H7 (cell line): ENCODE data around the gene PGA5. TPM values are rescaled to one million over a fixed set of nuclear protein-coding genes. Genes with fewer than 3 reads are reported as not detected.

Experiments
- DNase-seq: peaks from one replicate; pipeline ENCODE4 v3.0.0; 2012
- H3K27me3 ChIP-seq: 2 replicates; pipeline ENCODE4 v1.6.0; 2011; ENCODE audit warnings: mild to moderate bottlenecking, low read length; ENCODE audit not compliant: control insufficient read depth, insufficient read depth
- H3K36me3 ChIP-seq: replicated peaks from 2 replicates; pipeline ENCODE4 v1.5.1; 2011; ENCODE audit warnings: low read length; ENCODE audit not compliant: control insufficient read depth, insufficient read depth
- H3K4me3 ChIP-seq: 2 replicates; pipeline ENCODE4 v1.5.1; 2011; ENCODE audit warnings: low read depth, mild to moderate bottlenecking, control low read depth, low read length, moderate library complexity; ENCODE audit not compliant: insufficient read depth
- total RNA-seq: library from RNA; depleted of rRNA; stranded (reverse); fragments of >200 nt; shearing (Covaris generic); gene quantifications from 2 replicates; pipeline ENCODE4 v1.2.3, GENCODE V29; 2014; rRNA removed

The PGA5 gene
- total RNA-seq, 1 experiment from 2014 or later = 0.69 TPM

DNA sequence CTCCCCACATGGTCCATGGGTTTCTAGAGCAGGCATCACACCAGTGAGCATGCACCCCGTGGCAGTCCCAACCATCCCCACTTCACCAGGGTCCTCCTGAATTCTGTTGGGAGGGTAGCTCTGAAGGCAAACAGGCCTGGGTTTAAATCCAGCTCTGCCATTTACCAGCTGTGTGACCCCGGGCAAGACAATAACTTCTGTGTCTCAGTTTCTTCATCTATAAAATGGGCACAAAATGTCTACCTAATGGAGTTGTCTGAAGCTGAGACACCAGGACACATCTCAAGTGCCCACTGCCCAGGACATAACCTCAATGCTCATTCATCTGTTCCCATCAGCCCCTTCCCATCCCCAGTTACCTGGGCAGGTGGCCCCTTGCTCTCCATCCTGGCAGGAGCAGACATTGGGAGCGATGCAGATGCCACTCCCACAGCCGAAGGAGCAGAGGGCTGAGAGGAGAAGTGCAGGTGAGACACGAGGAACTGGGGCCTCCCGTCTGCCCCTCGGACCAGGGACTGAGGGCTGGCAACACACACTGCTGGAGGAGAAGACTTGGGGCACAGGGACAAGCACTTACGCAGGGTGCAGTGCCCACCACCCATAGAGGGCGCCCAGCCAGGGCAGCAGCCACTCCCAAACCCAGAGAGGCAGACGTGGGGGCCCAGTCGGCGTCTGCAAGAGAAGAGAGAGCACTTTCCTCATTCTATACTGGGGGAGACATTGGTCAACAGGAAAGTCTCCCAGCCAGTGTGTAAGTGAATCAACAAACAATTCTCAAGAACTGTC, 50.1 kb downstream of the PGA5 start:
- Histone ChIP-seq H3K36me3 (peaks cover 2% of the 10 kb centered on the region), H3K27me3 (peaks cover 23% of the 10 kb centered on the region), H3K4me3 (no peak overlapping the region)
- peak; percentile 77 for DNase-seq

DNA sequence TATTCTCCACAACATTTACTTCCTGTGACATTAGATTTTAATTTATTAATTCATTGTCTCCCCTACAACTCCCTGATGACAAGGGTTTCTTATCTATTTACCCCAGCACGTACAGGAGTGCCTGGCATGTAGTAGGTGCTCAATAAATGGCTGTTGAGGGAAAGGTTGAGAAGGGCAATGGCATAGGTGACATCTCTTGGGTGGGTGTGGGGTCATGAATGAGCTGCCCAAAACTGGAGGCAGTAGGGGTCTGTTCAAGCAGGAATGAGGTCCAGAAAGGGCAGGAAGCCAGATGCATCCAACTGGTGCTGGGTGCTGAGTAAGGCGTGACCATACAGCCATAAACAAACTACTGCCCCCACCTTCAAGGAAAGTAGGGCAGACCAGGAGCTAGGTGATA, 51.4 kb downstream of the PGA5 start:
- no peak for DNase-seq
- H3K27me3 ChIP-seq = peaks cover 23% of the 10 kb centered on the region
- H3K4me3 ChIP-seq = no peak overlapping the region
- no peaks in the 10 kb centered on the region; the same call in 1 of the 2 replicates for H3K36me3 ChIP-seq

DNA sequence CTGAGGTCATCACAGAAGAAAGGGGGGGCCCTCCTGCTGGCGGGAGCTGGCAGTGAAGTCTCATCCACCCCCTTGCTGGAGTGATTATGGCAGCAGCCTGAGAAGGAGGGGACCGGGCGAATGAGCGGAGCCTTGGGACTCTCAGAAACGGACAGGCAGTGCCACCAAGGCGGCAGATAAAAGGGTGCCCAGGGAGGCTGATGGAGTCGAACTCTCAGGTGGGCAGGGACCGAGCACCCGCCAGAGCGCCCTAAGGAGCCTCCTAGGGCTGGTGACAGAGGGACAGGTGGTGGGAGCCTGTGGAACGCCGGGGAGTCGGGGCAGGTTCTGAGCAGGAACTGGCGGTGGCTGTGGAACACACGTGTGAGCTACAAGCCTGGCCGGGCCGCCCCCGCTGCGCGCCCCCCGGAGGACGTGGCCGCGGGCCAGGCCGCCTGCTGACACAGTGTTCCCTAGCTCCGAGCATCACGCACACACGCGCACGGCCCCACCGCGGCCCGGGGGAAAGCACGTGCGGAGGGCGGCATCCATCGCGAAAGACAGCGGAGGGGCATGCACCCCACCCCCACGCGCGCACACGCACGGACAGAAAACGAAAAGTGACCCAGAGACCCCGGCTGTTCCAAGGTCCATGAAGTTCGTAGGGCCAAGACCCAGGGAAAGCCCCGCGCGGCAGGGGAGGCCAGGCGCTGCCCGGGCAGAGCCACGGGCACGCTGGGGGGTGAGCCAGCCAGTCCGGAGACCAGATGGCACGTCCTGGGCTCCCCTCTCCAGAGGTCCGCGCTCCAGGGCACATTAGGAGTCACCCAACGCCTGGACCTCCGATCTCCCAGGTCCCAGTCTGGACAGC, 53.1 kb downstream of the PGA5 start:
- peak; percentile 83 for DNase-seq
- Histone ChIP-seq H3K4me3 (peak overlapping the region; percentile 69), H3K27me3 (peaks cover 23% of the 10 kb centered on the region), H3K36me3 (peaks cover 1% of the 10 kb centered on the region; the same call in 1 of the 2 replicates)

DNA sequence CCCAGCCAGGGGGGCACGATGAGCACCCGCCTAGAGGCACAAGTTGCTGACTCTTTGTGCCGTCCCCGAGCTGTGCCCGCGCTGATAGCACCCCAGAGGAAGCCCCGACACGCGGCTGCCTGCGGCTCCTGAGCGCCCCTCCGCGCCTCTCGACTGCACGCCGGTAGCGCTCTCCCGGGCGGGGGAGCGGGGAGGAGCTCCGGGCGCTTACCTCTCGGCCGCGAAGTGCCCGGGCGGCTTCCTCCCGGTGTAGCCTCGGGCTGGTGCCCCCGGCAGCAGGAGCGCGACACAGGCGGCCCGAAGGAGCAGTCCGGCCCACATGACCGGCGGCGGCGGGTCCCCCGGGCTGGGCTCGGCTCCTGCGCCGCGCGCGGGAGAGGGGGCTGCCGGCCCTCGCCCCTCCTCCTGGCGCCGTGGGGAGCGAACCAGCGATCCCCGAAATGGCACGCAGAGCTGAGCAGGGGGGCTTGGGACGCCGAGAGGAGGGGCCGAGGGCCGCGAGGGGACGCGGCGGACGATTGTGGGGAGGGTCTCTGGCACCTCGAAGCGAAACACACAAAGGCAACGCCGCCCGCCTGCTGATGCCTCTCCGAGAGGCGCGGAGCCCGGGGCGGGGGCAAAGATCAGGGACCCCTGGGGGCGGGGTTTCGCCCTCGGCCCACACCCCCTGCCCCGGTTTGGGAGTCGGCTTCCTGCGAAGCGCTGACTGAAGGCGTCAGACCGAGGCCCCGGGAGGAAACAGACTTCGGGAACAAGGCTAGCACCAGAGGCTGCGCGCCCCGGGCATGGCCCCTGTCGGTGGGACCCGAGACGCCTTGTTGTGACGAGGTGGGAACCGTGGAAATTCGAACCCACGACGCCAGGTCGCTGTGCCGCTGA, 54.0 kb downstream of the PGA5 start, which contains the start of gene VWCE:
VWCE (minus strand) TSS at position 600 of the 879 bp plus-strand sequence; CDS start at position 321, 279 bp downstream.
- peak within 1 kb of the TSS; percentile 69 for H3K4me3 ChIP-seq
- H3K36me3 ChIP-seq = peaks cover 7% of the 10 kb centered on the region
- peak; percentile 95 for DNase-seq
- peaks cover 23% of the 10 kb centered on the region for H3K27me3 ChIP-seq

DNA sequence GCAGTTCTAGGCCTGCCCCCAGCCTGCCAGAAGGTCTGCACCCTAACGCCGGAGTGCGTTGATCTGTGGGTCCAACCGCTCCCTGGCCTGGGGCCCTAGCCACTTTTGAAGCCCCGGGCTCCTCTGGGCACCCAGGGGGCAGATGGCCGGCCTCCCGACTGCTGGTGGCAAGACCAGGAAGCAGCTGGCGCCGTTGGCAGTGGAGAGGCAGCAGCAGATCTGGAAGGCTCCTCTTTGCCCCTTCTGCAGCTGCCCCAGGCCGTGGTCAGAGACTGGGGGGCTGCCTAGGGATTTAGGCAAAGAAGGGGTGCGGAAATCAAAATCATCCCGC, 54.6 kb downstream of the PGA5 start:
- Histone ChIP-seq H3K4me3 (peak overlapping the region; percentile 69), H3K36me3 (peaks cover 13% of the 10 kb centered on the region), H3K27me3 (peaks cover 23% of the 10 kb centered on the region)
- no peak for DNase-seq

DNA sequence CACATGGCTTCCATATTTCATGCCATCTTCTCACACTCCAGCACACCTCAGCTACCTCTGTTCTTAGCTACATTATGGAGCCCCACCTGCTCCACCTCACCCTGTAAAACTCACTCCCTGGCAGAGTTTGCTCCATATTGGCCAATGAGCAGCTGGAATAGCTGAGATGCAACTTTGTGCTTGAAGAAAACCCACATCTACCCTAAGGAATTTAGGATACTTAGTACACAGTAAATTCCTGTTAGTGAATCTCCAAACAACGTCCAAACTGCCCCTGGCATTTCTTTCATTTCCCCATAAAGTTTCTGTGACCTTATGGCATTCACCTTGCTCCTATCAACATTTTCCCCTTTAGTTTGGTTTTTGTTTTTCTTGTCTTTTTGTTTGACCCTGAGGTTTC, 56.4 kb downstream of the PGA5 start:
- DNase-seq = no peak
- Histone ChIP-seq H3K4me3 (no peak overlapping the region), H3K36me3 (peaks cover 22% of the 10 kb centered on the region)

DNA sequence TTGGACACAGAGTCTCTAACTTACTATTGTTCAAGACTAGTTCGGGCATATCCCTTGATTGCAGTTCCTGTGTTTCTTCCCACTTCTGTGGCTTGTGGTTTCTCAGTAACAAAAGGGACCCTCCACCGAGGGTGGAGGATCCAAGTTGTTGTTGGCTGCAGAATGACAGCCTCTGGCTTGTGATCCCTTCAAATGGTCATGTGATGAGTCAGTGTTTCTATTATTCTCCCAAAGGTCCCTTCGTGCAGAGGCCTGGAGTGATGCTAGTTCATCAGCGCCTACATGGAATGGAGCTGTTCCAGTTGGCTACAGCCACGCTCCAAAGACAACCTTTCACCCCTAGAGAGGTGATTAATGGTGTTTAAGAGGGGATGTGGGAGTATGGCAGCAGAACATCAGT, 56.8 kb downstream of the PGA5 start:
- DNase-seq = no peak
- Histone ChIP-seq H3K27me3 (peaks cover 23% of the 10 kb centered on the region), H3K36me3 (peaks cover 26% of the 10 kb centered on the region), H3K4me3 (no peak overlapping the region)

More for the DNA sequence above, 56.4 kb downstream of the PGA5 start:
- H3K27me3 ChIP-seq = peaks cover 23% of the 10 kb centered on the region

DNA sequence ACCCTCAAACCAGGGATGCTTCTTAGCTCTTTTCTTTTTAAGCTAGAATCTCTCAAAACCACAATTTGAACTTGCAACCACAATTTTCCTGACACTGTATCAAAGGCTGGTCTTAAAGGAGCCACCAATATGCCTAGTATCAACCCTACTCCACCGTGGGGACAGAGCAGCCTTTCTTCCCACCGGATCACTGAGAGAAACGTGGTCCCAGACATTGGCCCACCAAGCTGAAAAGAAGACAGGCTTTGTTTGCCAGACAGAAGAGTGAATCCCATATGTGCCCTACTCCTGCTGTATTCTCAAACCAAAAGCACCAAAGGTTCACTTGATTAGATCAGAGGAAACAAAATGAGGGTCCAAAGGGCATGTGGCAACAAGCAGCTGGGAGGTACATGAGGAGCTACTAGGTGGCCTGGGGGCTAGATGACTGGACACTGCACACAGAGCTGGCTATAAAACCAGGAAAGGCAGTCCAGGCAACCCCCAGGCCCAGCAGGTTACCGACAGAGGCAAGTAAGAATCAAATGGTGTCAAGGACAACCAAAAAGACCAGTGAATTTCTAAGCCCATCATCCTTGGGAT, 57.8 kb downstream of the PGA5 start:
- no peak for DNase-seq
- Histone ChIP-seq H3K4me3 (no peak overlapping the region), H3K27me3 (peaks cover 18% of the 10 kb centered on the region), H3K36me3 (peaks cover 31% of the 10 kb centered on the region)

Other genes with a start within 250 kb of the PGA5 start
- gene CD5, start 138.7 kb upstream of the PGA5 start, total RNA-seq = not detected in 2 replicates
- 22.1 and 25.5 TPM in 2 replicates for gene VPS37C, start 79.7 kb upstream of the PGA5 start, total RNA-seq
- gene PGA3, start 37.7 kb upstream of the PGA5 start, total RNA-seq = not detected in 2 replicates
- 0.22 and 1.3 TPM in 2 replicates for gene PGA4, start 18.8 kb upstream of the PGA5 start, total RNA-seq
- 0.85 and 1.1 TPM in 2 replicates for gene VWCE, start 54.1 kb downstream of the PGA5 start, total RNA-seq
- gene DDB1, start 91.9 kb downstream of the PGA5 start, total RNA-seq = 256 and 260 TPM in 2 replicates
- 84.5 and 102 TPM in 2 replicates for gene TKFC, start 92.1 kb downstream of the PGA5 start, total RNA-seq
- gene CYB561A3, start 120.7 kb downstream of the PGA5 start, total RNA-seq = 12.3 and 16.2 TPM in 2 replicates
- 23.9 and 33.9 TPM in 2 replicates for gene TMEM138, start 121.2 kb downstream of the PGA5 start, total RNA-seq
- gene TMEM216, start 151.4 kb downstream of the PGA5 start, total RNA-seq = 22.7 and 28.2 TPM in 2 replicates
- gene CPSF7, start 188.8 kb downstream of the PGA5 start, total RNA-seq = 40.2 and 42.6 TPM in 2 replicates
- gene SDHAF2, start 188.9 kb downstream of the PGA5 start, total RNA-seq = 31.3 and 48.6 TPM in 2 replicates